Mammary epithelial cell (primary cell): ENCODE measurements around the gene MEOX1.

ENCODE experiments used
- CTCF ChIP-seq, 2 donors: IDR thresholded peaks in 1 of 2; conservative IDR thresholded peaks in 1 of 2; 2 replicates each; pipeline ENCODE4 v1.5.1; 2011 to 2012; ENCODE audit warnings: inconsistent platforms in 2 of 2, low read length in 2 of 2, mild to moderate bottlenecking in 2 of 2, control low read depth in 1 of 2, low read depth in 1 of 2; ENCODE audit not compliant: insufficient read depth in 1 of 2; ENCODE audit errors: extremely low read depth in 1 of 2
- EZH2 ChIP-seq: IDR thresholded peaks from 2 replicates; pipeline ENCODE4 v1.6.1; 2012; ENCODE audit warnings: low read length, inconsistent platforms, borderline replicate concordance

DNA sequence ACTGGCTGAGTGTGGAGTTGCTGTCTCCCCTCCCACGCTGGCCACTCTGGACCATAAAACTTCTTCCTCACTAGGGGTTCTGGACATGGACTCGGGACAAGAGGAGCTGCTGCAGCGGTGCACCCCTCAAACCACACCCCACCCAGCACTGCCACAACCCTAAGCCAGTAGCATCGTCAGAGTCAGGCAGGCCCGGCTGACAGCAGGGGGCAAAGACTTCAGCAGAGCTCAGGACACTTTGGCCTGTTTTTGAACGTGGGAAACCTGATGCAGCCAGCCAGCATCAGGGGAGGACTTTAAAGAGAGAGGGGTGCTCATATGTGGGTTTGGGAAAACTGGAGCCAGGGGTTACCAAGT is 9.6 kb downstream of the MEOX1 start:
- TF ChIP-seq CTCF (conservative IDR thresholded peaks at IDR 0.05 in 1 of 2, IDR thresholded peaks at IDR 0.05 in 1 of 2; ENCODE audit: extremely low read depth in 1 of 2, insufficient read depth in 1 of 2, low read depth in 1 of 2, low read length in 2 of 2) (no peak), EZH2 (no peak)
